Body of pancreas (tissue), 4 donors: ENCODE data around the gene GORASP1. TPM values are rescaled to one million over a fixed set of nuclear protein-coding genes. Genes with fewer than 3 reads are reported as not detected.

Experiments
- ATAC-seq: fragments of 150-250 bp; one replicate; pipeline ENCODE4 v1.9.1; 2016
- DNase-seq, 4 donors: peaks; one replicate each; pipeline ENCODE4 v3.0.0-alpha.2; 2019
- H3K27ac ChIP-seq, 4 donors: fragments of 200-600 bp; sonication (generic); 1 replicate in 3 of 4; 2 replicates in 1 of 4; pipeline versions ENCODE4 v1.5.1 to v1.6.1; 2016 to 2019; ENCODE audit warnings: mild to moderate bottlenecking in 1 of 4, mixed read lengths in 1 of 4, moderate library complexity in 1 of 4
- H3K27me3 ChIP-seq, 2 donors: fragments of 200-600 bp; sonication (generic); one replicate each; pipeline ENCODE4 v1.6.0; 2016; ENCODE audit warnings: mild to moderate bottlenecking in 1 of 2
- H3K36me3 ChIP-seq, 2 donors: fragments of 200-600 bp; sonication (generic); replicated peaks in 1 of 2; 2 replicates each; pipeline ENCODE4 v1.5.1; 2016; ENCODE audit warnings: low read depth in 2 of 2; ENCODE audit not compliant: insufficient read depth in 1 of 2
- H3K4me1 ChIP-seq: fragments of 200-600 bp; sonication (generic); one replicate; pipeline ENCODE4 v1.6.0; 2016
- H3K4me3 ChIP-seq, 2 donors: fragments of 200-600 bp; sonication (generic); 1 replicate in 1 of 2; 2 replicates in 1 of 2; pipeline ENCODE4 v1.5.1; 2016 to 2019
- H3K9me3 ChIP-seq, 3 donors: fragments of 200-600 bp; sonication (generic); 1 replicate in 2 of 3; 2 replicates in 1 of 3; pipeline ENCODE4 v1.5.1; 2016
- POLR2A ChIP-seq, 3 donors: fragments of 450-650 bp; IDR thresholded peaks; one replicate each; pipeline ENCODE4 v1.6.1; 2016; ENCODE audit warnings: antibody characterized with exemption in 3 of 3, mild to moderate bottlenecking in 2 of 3
- WGBS, 2 donors: methylation state at CpG; one replicate each; pipeline ENCODE4 v1.1.5; 2017; 5-methylcytosine and 5-hydroxymethylcytosine counted together
- intact Hi-C: fragments of 100-400 bp; cut with DNase I; formaldehyde crosslinking; loops from one replicate; pipeline ENCODE4 v1.15.1; 2023
- total RNA-seq, 2 donors: library from RNA; depleted of rRNA; stranded (reverse); fragments of >200 nt; gene quantifications; one replicate each; pipeline ENCODE4 v1.1.0, GENCODE V29; 2016
- TF ChIP-seq, protein P1 (sequence below), 7 experiments: fragments of 450-650 bp in 4 of 7; fragments of 200-600 bp in 3 of 7; sonication (generic) in 3 of 7; IDR thresholded peaks; one replicate each; pipeline ENCODE4 v1.5.1; 2016 to 2019; ENCODE audit warnings: antibody characterized with exemption in 7 of 7

The GORASP1 gene
- total RNA-seq, 2 donors from 2014 or later = 38.4 to 53.1 TPM

- H3K4me3 ChIP-seq = no peak overlapping the region
- H3K27ac ChIP-seq = peak overlapping the region in 3 of 4 donors; percentile 93 to 97 (median 93)
- 31 to 37% methylated on average over 2 of the region's 2 CpGs for WGBS, 2 donors
- H3K4me1 ChIP-seq = peaks cover 45% of the 10 kb centered on the region
- no peaks in the 10 kb centered on the region for H3K9me3 ChIP-seq
- H3K27me3 ChIP-seq = no peaks in the 10 kb centered on the region
- ATAC-seq (no peak), DNase-seq (no peak)
- no peaks in the 10 kb centered on the region for H3K36me3 ChIP-seq
- TF ChIP-seq POLR2A (IDR thresholded peaks at IDR 0.05) = no peak
- TF ChIP-seq, protein P1, sequence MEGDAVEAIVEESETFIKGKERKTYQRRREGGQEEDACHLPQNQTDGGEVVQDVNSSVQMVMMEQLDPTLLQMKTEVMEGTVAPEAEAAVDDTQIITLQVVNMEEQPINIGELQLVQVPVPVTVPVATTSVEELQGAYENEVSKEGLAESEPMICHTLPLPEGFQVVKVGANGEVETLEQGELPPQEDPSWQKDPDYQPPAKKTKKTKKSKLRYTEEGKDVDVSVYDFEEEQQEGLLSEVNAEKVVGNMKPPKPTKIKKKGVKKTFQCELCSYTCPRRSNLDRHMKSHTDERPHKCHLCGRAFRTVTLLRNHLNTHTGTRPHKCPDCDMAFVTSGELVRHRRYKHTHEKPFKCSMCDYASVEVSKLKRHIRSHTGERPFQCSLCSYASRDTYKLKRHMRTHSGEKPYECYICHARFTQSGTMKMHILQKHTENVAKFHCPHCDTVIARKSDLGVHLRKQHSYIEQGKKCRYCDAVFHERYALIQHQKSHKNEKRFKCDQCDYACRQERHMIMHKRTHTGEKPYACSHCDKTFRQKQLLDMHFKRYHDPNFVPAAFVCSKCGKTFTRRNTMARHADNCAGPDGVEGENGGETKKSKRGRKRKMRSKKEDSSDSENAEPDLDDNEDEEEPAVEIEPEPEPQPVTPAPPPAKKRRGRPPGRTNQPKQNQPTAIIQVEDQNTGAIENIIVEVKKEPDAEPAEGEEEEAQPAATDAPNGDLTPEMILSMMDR (IDR thresholded peaks at IDR 0.05) = no peak
- intact Hi-C loops = no loop called here
Measured at GRCh38 chr3:39108200-39108710, 828 bp upstream of the GORASP1 start.

GRCh38 chr3:39106851-39107387 lies 508 bp downstream of the GORASP1 start:
- 0 to 6% methylated on average over 2 to 54 of the region's 55 CpGs for WGBS, 2 donors
- Histone ChIP-seq H3K4me3 (peak overlapping the region; percentile 74 to 80), H3K27me3 (no peaks in the 10 kb centered on the region), H3K27ac (peak overlapping the region; percentile 92 to 97 (median 93)), H3K36me3 (no peaks in the 10 kb centered on the region), H3K9me3 (no peaks in the 10 kb centered on the region), H3K4me1 (peaks cover 54% of the 10 kb centered on the region)
- peak; percentile 69 to 74 (median 70) for DNase-seq
- peak in 2 of 3 donors; percentile 69 to 73 for TF ChIP-seq POLR2A (IDR thresholded peaks at IDR 0.05)
- TF ChIP-seq, protein P1 (IDR thresholded peaks at IDR 0.05) = peak in 2 of 7 experiments; percentile 2 to 4
- peak; percentile 77 for ATAC-seq
- intact Hi-C loops = no loop called here

DNA sequence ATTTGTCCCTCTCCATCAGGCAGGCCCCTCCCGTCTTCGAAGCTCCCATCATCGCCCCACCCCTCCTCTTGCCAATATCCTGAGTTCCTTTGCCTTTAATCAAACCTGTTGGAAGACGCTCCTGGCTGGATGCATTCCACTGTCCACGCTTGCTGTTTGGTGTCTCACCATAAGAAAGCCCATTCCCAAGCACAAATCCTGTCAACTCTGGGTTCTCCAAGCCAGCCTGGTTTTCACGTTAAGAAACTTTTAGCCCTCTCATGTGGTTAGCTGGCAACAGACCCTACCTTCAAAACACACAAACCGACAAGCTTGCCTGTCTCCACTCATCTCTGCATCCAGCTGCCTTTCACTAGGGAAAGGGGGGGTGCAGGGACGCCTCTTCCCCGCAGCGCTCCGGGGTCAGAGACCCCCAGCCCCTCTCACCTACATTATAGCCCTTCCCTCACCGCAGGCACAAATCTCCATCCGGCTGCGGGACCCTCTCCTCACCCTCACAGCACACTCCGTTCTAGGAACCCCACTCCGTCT lies 1.1 kb downstream of the GORASP1 start:
- intact Hi-C loops = no loop called here
- no peaks in the 10 kb centered on the region for H3K36me3 ChIP-seq
- 5 to 8% methylated on average over 16 of the region's 16 CpGs for WGBS, 2 donors
- H3K27ac ChIP-seq = peak overlapping the region; percentile 92 to 97 (median 93)
- H3K27me3 ChIP-seq = no peaks in the 10 kb centered on the region
- DNase-seq = no peak
- ATAC-seq = no peak
- TF ChIP-seq, protein P1 (IDR thresholded peaks at IDR 0.05) = no peak
- TF ChIP-seq POLR2A (IDR thresholded peaks at IDR 0.05) = no peak
- H3K4me3 ChIP-seq = peak overlapping the region; percentile 74 to 80
- H3K4me1 ChIP-seq = peaks cover 56% of the 10 kb centered on the region
- no peaks in the 10 kb centered on the region for H3K9me3 ChIP-seq

GRCh38 chr3:39105687-39106063 lies 1.8 kb downstream of the GORASP1 start:
- H3K36me3 ChIP-seq = peaks cover 0 to 2% of the 10 kb centered on the region in 2 donors
- H3K4me3 ChIP-seq = no peak overlapping the region
- ATAC-seq = no peak
- DNase-seq = no peak
- WGBS, 2 donors = 61 to 63% methylated on average over 3 of the region's 3 CpGs
- H3K27me3 ChIP-seq = no peaks in the 10 kb centered on the region
- H3K27ac ChIP-seq = peak overlapping the region in 2 of 4 donors; percentile 93 to 97
- TF ChIP-seq, protein P1 (IDR thresholded peaks at IDR 0.05) = no peak
- no peak for TF ChIP-seq POLR2A (IDR thresholded peaks at IDR 0.05)
- H3K4me1 ChIP-seq = peaks cover 58% of the 10 kb centered on the region
- H3K9me3 ChIP-seq = no peaks in the 10 kb centered on the region
- intact Hi-C loops = no loop called here
